Measurements from ENCODE around the gene CCDC191.

The CCDC191 gene

GRCh38 chr3:114011059-114011797 lies 45.1 kb downstream of the CCDC191 start:
- ATAC-seq, result no peak

GRCh38 chr3:114005481-114005880 lies 50.8 kb downstream of the CCDC191 start:
- TF ChIP-seq ZC3H10 (CRISPR knock-in tag; IDR thresholded peaks at IDR 0.05) (no peak), ARNTL (CRISPR knock-in tag; IDR thresholded peaks at IDR 0.05; ENCODE audit: borderline replicate concordance, low read depth) (no peak), PPARA (CRISPR knock-in tag; IDR thresholded peaks at IDR 0.05; ENCODE audit: borderline replicate concordance) (no peak), TOX (CRISPR knock-in tag; IDR thresholded peaks at IDR 0.05; ENCODE audit: borderline replicate concordance) (no peak), SNAI2 (CRISPR knock-in tag; IDR thresholded peaks at IDR 0.05) (no peak), ZFP30 (CRISPR knock-in tag; IDR thresholded peaks at IDR 0.05) (no peak), PATZ1 (CRISPR knock-in tag; IDR thresholded peaks at IDR 0.05; ENCODE audit: borderline replicate concordance) (no peak), TSHZ2 (CRISPR knock-in tag; IDR thresholded peaks at IDR 0.05) (no peak), ZFP3 (CRISPR knock-in tag; IDR thresholded peaks at IDR 0.05) (no peak), OSR1 (CRISPR knock-in tag; IDR thresholded peaks at IDR 0.05) (no peak), CSRNP3 (CRISPR knock-in tag; IDR thresholded peaks at IDR 0.05) (no peak), CSDC2 (CRISPR knock-in tag; IDR thresholded peaks at IDR 0.05) (no peak), TCF4 (CRISPR knock-in tag; IDR thresholded peaks at IDR 0.05; ENCODE audit: borderline replicate concordance) (no peak)
- no peak for ATAC-seq

More at GRCh38 chr3:114011059-114011797, 45.1 kb downstream of the CCDC191 start:
- no peak for TF ChIP-seq CSRNP3 (CRISPR knock-in tag; IDR thresholded peaks at IDR 0.05)
- TF ChIP-seq CSDC2 (CRISPR knock-in tag; IDR thresholded peaks at IDR 0.05), result no peak
- no peak for TF ChIP-seq CREB5 (CRISPR knock-in tag; IDR thresholded peaks at IDR 0.05; ENCODE audit: low read depth)
- no peak for TF ChIP-seq PATZ1 (CRISPR knock-in tag; IDR thresholded peaks at IDR 0.05; ENCODE audit: borderline replicate concordance)
- no peak for TF ChIP-seq ESRRG (CRISPR knock-in tag; IDR thresholded peaks at IDR 0.05)
- no peak for TF ChIP-seq ISL1 (CRISPR knock-in tag; IDR thresholded peaks at IDR 0.05)

- ATAC-seq, result no peak
- no peak for TF ChIP-seq BACH2 (CRISPR knock-in tag; IDR thresholded peaks at IDR 0.05; ENCODE audit: borderline replicate concordance)
These were observed 70.8 kb downstream of the CCDC191 start for GRCh38 chr3:113985541-113985940.
